GM18868 (cell line): ENCODE results near the gene TSPO.
A peak's percentile ranks its signal among the peaks of the same experiment; 100 is the strongest.
"Not testable (repeated sequence)": the region's sequence is repeated elsewhere in the genome, so short reads cannot be mapped to it uniquely, and the experiment has no call there.

Experiments used
- ATAC-seq: cut with Tn5 transposase; IDR thresholded peaks from one replicate; pipeline ENCODE4 v1.9.1; 2021; ENCODE audit warnings: mild to moderate bottlenecking, moderate library complexity; ENCODE audit not compliant: unreplicated experiment

The TSPO gene

GRCh38 chr22:43129426-43130425 lies 21.6 kb upstream of the TSPO start:
- ATAC-seq = no peak

- ATAC-seq = no peak
These were observed 19.4 kb upstream of the TSPO start for GRCh38 chr22:43131773-43132501.

- no peak for ATAC-seq
These were observed 18.0 kb upstream of the TSPO start for GRCh38 chr22:43133401-43133800.

GRCh38 chr22:43134553-43134952 lies 16.8 kb upstream of the TSPO start:
- ATAC-seq = no peak

GRCh38 chr22:43135565-43135964 lies 15.8 kb upstream of the TSPO start:
- no peak for ATAC-seq

GRCh38 chr22:43136255-43136654 lies 15.1 kb upstream of the TSPO start:
- no peak for ATAC-seq

- ATAC-seq = no peak
These were observed 14.6 kb upstream of the TSPO start for GRCh38 chr22:43136801-43137200.

- peak; percentile 78 for ATAC-seq
These were observed 8.3 kb upstream of the TSPO start, which contains the start of gene MCAT for GRCh38 chr22:43142880-43143562. TSS of gene MCAT (minus strand) at chr22:43143398. CDS start at chr22:43143348, 50 bp downstream.

- ATAC-seq = no peak
These were observed 6.4 kb upstream of the TSPO start for GRCh38 chr22:43144949-43145348.

GRCh38 chr22:43145371-43145770 lies 6.0 kb upstream of the TSPO start:
- not testable (repeated sequence) for ATAC-seq

GRCh38 chr22:43146332-43146731 lies 5.0 kb upstream of the TSPO start:
- ATAC-seq = not testable (repeated sequence)

GRCh38 chr22:43147821-43148220 lies 3.5 kb upstream of the TSPO start:
- ATAC-seq = no peak

GRCh38 chr22:43148581-43148980 lies 2.8 kb upstream of the TSPO start:
- ATAC-seq = no peak

- ATAC-seq = no peak
These were observed 590 bp upstream of the TSPO start for GRCh38 chr22:43150731-43151206.

- ATAC-seq = no peak
These were observed 621 bp downstream of the TSPO start for GRCh38 chr22:43152003-43152356.

- ATAC-seq = peak; percentile 40
These were observed 1.2 kb downstream of the TSPO start for GRCh38 chr22:43152357-43153071.

- no peak for ATAC-seq
These were observed 2.5 kb downstream of the TSPO start for GRCh38 chr22:43153899-43154298.

- no peak for ATAC-seq
These were observed 3.7 kb downstream of the TSPO start for GRCh38 chr22:43154887-43155536.

GRCh38 chr22:43155789-43156188 lies 4.4 kb downstream of the TSPO start:
- ATAC-seq = no peak

GRCh38 chr22:43156413-43156812 lies 5.1 kb downstream of the TSPO start:
- no peak for ATAC-seq
